Amygdala (tissue), 56 donors: Measurements from ENCODE around the gene TTC28.

Experiments used
- DNase-seq, 56 donors: peaks; one replicate each; lab custom pipeline; 2025; lab: John Stamatoyannopoulos, UW

Gene TTC28

GRCh38 chr22:27986459-27986858 is 693.2 kb downstream of the TTC28 start:
- no peak for DNase-seq

- no peak for DNase-seq
Observed at GRCh38 chr22:27985323-27986275, 694.0 kb downstream of the TTC28 start.

- DNase-seq = no peak
Observed at GRCh38 chr22:27984723-27985122, 694.9 kb downstream of the TTC28 start.

GRCh38 chr22:27984001-27984695 is 695.5 kb downstream of the TTC28 start:
- no peak for DNase-seq

GRCh38 chr22:27983361-27983791 is 696.3 kb downstream of the TTC28 start:
- no peak for DNase-seq

- no peak for DNase-seq
Observed at GRCh38 chr22:27982630-27983180, 696.9 kb downstream of the TTC28 start.

- no peak for DNase-seq
Observed at GRCh38 chr22:27982106-27982505, 697.5 kb downstream of the TTC28 start.

- DNase-seq = no peak
Observed at GRCh38 chr22:27980424-27981148, 699.1 kb downstream of the TTC28 start.

GRCh38 chr22:27978802-27979201 is 700.8 kb downstream of the TTC28 start:
- no peak for DNase-seq

GRCh38 chr22:27978317-27978716 is 701.3 kb downstream of the TTC28 start:
- DNase-seq = no peak

- DNase-seq = no peak
Observed at GRCh38 chr22:27976586-27976985, 703.1 kb downstream of the TTC28 start.

GRCh38 chr22:27975381-27976013 is 704.1 kb downstream of the TTC28 start:
- no peak for DNase-seq

GRCh38 chr22:27973846-27974245 is 705.8 kb downstream of the TTC28 start:
- no peak for DNase-seq

GRCh38 chr22:27972732-27973698 is 706.6 kb downstream of the TTC28 start:
- DNase-seq = no peak

GRCh38 chr22:27971926-27972325 is 707.7 kb downstream of the TTC28 start:
- no peak for DNase-seq

- no peak for DNase-seq
Observed at GRCh38 chr22:27970596-27971220, 708.9 kb downstream of the TTC28 start.

- DNase-seq = no peak
Observed at GRCh38 chr22:27966168-27967064, 713.2 kb downstream of the TTC28 start.
